ENCODE results near the gene NDUFA3.

Gene NDUFA3

DNA sequence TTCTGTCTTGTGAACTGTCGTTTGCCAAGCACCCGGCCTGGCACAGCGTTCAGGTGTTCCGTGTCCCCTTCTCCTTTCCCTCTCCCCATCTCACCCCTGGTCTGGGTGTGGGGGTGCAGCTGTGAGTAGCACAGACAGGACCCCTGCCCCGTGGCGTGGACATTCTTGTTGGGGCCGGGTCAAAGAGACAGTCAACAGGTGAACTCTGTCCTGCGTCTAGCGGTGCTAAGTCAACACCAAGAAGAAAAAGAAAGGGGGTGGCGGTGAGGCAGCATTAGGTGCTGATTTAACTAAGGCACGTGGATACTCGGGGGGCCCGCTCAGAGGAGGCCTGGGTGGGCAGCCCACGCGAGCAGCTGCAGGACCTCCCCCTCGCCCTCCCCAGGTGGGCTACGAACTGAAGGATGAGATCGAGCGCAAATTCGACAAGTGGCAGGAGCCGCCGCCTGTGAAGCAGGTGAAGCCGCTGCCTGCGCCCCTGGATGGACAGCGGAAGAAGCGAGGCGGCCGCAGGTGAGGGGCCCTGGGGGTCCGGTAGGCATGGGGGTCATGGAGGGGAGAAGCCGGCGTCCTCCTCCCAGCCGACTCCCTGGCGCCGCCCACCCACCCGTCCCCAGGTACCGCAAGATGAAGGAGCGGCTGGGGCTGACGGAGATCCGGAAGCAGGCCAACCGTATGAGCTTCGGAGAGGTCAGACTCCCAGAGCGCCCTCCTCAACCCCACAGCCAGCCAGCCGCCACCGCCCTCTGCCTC, 25.2 kb downstream of the NDUFA3 start:
- Histone ChIP-seq H3K23ac (ENCODE audit: low read length in 2 of 2) (no peak overlapping the region), H3K27ac (ENCODE audit: low read length, poor library complexity, severe bottlenecking) (no peak overlapping the region), H3K36me3 (ENCODE audit: control insufficient read depth in 1 of 2, insufficient read depth in 2 of 2, low read depth in 1 of 2, low read length in 2 of 2) (peaks cover 75 to 87% of the 10 kb centered on the region in 2 experiments), H3K9me3 (ENCODE audit: control insufficient read depth, low read length) (no peaks in the 10 kb centered on the region), H3K4ac (ENCODE audit: low read depth in 1 of 2, low read length in 2 of 2) (no peak overlapping the region), H2AFZ (ENCODE audit: low read depth, low read length) (no peak overlapping the region), H2BK15ac (ENCODE audit: low read depth, poor library complexity, severe bottlenecking) (no peak overlapping the region), H3K18ac (ENCODE audit: low read depth in 1 of 2, low read length in 2 of 2) (no peak overlapping the region), H3K79me1 (replicated peaks; ENCODE audit: low read length, poor library complexity, severe bottlenecking) (peaks cover 6% of the 10 kb centered on the region), H2AK5ac (ENCODE audit: low read length, severe bottlenecking) (no peak overlapping the region), H2BK12ac (ENCODE audit: low read length in 2 of 2) (no peak overlapping the region), H3K27me3 (ENCODE audit: control insufficient read depth in 1 of 2, insufficient read depth in 1 of 2, low read length in 2 of 2) (no peaks in the 10 kb centered on the region), H3K4me2 (ENCODE audit: low read length, poor library complexity, severe bottlenecking) (no peak overlapping the region), H4K8ac (ENCODE audit: low read length) (no peak overlapping the region), H2BK120ac (ENCODE audit: low read depth, low read length) (no peak overlapping the region), H4K91ac (ENCODE audit: low read length) (no peak overlapping the region), H3K14ac (ENCODE audit: low read length in 2 of 2) (no peak overlapping the region), H2BK5ac (ENCODE audit: low read depth, low read length, poor library complexity, severe bottlenecking) (no peak overlapping the region), H3K4me1 (ENCODE audit: control insufficient read depth, insufficient read depth, low read depth, low read length) (no peaks in the 10 kb centered on the region), H3K9ac (ENCODE audit: low read length) (no peak overlapping the region), H3K4me3 (ENCODE audit: insufficient read depth in 1 of 2, low read depth in 1 of 2, low read length in 2 of 2) (no peak overlapping the region)
- no peak for DNase-seq
- 94% methylated on average over 37 of the region's 44 CpGs for WGBS

DNA sequence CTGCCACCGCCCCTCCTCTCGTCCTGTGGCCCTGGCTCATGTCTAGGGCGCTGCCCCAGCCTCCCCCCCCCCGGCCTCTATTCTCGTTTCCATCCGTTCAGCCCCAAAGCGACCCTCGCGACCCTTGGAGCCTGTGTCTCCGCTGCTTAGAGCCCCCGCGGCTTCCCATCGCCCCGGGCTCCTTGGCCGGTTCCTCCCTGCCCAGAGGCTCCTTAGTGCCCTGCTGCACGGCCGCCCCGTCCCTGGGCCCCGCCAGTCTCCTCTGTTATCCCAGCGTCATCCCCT, 25.7 kb downstream of the NDUFA3 start:
- H4K91ac ChIP-seq (ENCODE audit: low read length), result no peak overlapping the region
- peaks cover 70 to 84% of the 10 kb centered on the region in 2 experiments for H3K36me3 ChIP-seq (ENCODE audit: control insufficient read depth in 1 of 2, insufficient read depth in 2 of 2, low read depth in 1 of 2, low read length in 2 of 2)
- peaks cover 2% of the 10 kb centered on the region for H3K79me1 ChIP-seq (replicated peaks; ENCODE audit: low read length, poor library complexity, severe bottlenecking)
- no peak overlapping the region for H3K14ac ChIP-seq (ENCODE audit: low read length in 2 of 2)
- H2BK5ac ChIP-seq (ENCODE audit: low read depth, low read length, poor library complexity, severe bottlenecking), result no peak overlapping the region
- no peak overlapping the region for H2BK15ac ChIP-seq (ENCODE audit: low read depth, poor library complexity, severe bottlenecking)
- H3K23ac ChIP-seq (ENCODE audit: low read length in 2 of 2), result no peak overlapping the region
- no peak overlapping the region for H2AK5ac ChIP-seq (ENCODE audit: low read length, severe bottlenecking)
- no peak for DNase-seq
- no peak overlapping the region for H2BK120ac ChIP-seq (ENCODE audit: low read depth, low read length)
- no peak overlapping the region for H3K18ac ChIP-seq (ENCODE audit: low read depth in 1 of 2, low read length in 2 of 2)
- H2BK12ac ChIP-seq (ENCODE audit: low read length in 2 of 2), result no peak overlapping the region
- no peak overlapping the region for H3K4me3 ChIP-seq (ENCODE audit: insufficient read depth in 1 of 2, low read depth in 1 of 2, low read length in 2 of 2)
- WGBS, result 97% methylated on average over 20 of the region's 20 CpGs
- no peak overlapping the region for H2AFZ ChIP-seq (ENCODE audit: low read depth, low read length)
- H4K8ac ChIP-seq (ENCODE audit: low read length), result no peak overlapping the region
- no peak overlapping the region for H3K4ac ChIP-seq (ENCODE audit: low read depth in 1 of 2, low read length in 2 of 2)
- no peak overlapping the region for H3K27ac ChIP-seq (ENCODE audit: low read length, poor library complexity, severe bottlenecking)
- no peaks in the 10 kb centered on the region for H3K9me3 ChIP-seq (ENCODE audit: control insufficient read depth, low read length)
- H3K4me1 ChIP-seq (ENCODE audit: control insufficient read depth, insufficient read depth, low read depth, low read length), result no peaks in the 10 kb centered on the region
- H3K9ac ChIP-seq (ENCODE audit: low read length), result no peak overlapping the region
- H3K27me3 ChIP-seq (ENCODE audit: control insufficient read depth in 1 of 2, insufficient read depth in 1 of 2, low read length in 2 of 2), result no peaks in the 10 kb centered on the region
- no peak overlapping the region for H3K4me2 ChIP-seq (ENCODE audit: low read length, poor library complexity, severe bottlenecking)

DNA sequence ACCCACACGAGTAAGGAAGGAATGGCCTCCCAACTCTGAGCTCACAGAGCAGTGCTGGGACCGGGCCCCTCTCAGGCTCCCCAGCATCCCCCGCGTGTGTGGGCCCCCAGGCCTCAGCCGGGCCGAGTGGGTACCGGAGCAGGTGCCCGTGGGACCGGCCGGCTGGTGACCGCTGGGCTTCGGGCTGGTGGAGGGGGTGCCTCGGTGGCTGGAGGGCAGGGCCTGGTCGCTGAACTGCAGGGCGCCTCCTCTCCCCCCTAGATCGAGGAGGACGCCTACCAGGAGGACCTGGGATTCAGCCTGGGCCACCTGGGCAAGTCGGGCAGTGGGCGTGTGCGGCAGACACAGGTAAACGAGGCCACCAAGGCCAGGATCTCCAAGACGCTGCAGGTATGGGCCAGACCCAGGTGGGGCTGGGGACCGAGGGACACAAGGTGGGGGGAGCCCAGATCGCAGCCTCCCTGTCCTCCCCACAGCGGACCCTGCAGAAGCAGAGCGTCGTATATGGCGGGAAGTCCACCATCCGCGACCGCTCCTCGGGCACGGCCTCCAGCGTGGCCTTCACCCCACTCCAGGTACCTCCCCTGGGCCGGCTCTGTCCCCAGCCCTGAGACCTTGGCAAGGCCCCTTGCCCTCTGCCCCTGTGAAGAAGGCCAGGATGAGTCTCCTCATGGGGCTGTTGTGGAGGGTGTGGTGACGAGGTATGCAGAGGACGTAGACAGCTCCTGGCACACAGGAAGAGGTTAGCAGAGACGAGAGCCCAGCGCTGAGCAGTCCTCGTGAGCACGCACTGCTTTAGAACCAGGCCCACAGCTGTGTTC, 26.4 kb downstream of the NDUFA3 start:
- Histone ChIP-seq H3K27me3 (ENCODE audit: control insufficient read depth in 1 of 2, insufficient read depth in 1 of 2, low read length in 2 of 2) (no peaks in the 10 kb centered on the region), H3K23ac (ENCODE audit: low read length in 2 of 2) (no peak overlapping the region), H3K4me3 (ENCODE audit: insufficient read depth in 1 of 2, low read depth in 1 of 2, low read length in 2 of 2) (no peak overlapping the region), H3K4me2 (ENCODE audit: low read length, poor library complexity, severe bottlenecking) (no peak overlapping the region), H3K18ac (ENCODE audit: low read depth in 1 of 2, low read length in 2 of 2) (no peak overlapping the region), H3K4me1 (ENCODE audit: control insufficient read depth, insufficient read depth, low read depth, low read length) (no peaks in the 10 kb centered on the region), H3K79me1 (replicated peaks; ENCODE audit: low read length, poor library complexity, severe bottlenecking) (peaks cover 2% of the 10 kb centered on the region), H2AFZ (ENCODE audit: low read depth, low read length) (no peak overlapping the region), H3K4ac (ENCODE audit: low read depth in 1 of 2, low read length in 2 of 2) (no peak overlapping the region), H3K9me3 (ENCODE audit: control insufficient read depth, low read length) (no peaks in the 10 kb centered on the region), H3K27ac (ENCODE audit: low read length, poor library complexity, severe bottlenecking) (no peak overlapping the region), H2AK5ac (ENCODE audit: low read length, severe bottlenecking) (no peak overlapping the region), H2BK120ac (ENCODE audit: low read depth, low read length) (no peak overlapping the region), H2BK15ac (ENCODE audit: low read depth, poor library complexity, severe bottlenecking) (no peak overlapping the region), H2BK12ac (ENCODE audit: low read length in 2 of 2) (no peak overlapping the region), H4K91ac (ENCODE audit: low read length) (no peak overlapping the region), H3K14ac (ENCODE audit: low read length in 2 of 2) (no peak overlapping the region), H4K8ac (ENCODE audit: low read length) (no peak overlapping the region), H2BK5ac (ENCODE audit: low read depth, low read length, poor library complexity, severe bottlenecking) (no peak overlapping the region), H3K36me3 (ENCODE audit: control insufficient read depth in 1 of 2, insufficient read depth in 2 of 2, low read depth in 1 of 2, low read length in 2 of 2) (peaks cover 64 to 78% of the 10 kb centered on the region in 2 experiments), H3K9ac (ENCODE audit: low read length) (no peak overlapping the region)
- no peak for DNase-seq
- WGBS, result 98% methylated on average over 41 of the region's 41 CpGs

DNA sequence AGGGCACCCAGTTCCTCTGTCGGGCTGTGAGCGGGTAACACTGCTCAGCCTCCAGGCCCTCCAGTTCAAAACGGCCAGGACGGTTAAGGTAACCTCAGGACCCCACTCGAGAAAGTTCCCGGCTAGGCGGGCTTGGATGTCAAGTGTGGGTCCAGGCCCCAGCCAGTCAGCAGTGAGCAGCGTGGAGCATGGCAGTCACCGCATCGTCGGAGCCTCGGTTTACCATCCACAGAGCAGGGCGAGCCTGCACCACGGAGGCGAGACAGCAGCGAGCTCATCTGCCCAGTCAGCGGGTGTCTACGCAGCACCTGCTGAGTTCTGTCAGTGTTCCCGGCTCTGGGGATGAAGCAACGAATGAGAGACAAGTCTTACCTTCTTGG, 27.0 kb downstream of the NDUFA3 start:
- no peak overlapping the region for H2BK12ac ChIP-seq (ENCODE audit: low read length in 2 of 2)
- H2AFZ ChIP-seq (ENCODE audit: low read depth, low read length), result no peak overlapping the region
- H2BK15ac ChIP-seq (ENCODE audit: low read depth, poor library complexity, severe bottlenecking), result no peak overlapping the region
- no peak overlapping the region for H2BK5ac ChIP-seq (ENCODE audit: low read depth, low read length, poor library complexity, severe bottlenecking)
- no peak for DNase-seq
- no peak overlapping the region for H3K14ac ChIP-seq (ENCODE audit: low read length in 2 of 2)
- H3K79me1 ChIP-seq (replicated peaks; ENCODE audit: low read length, poor library complexity, severe bottlenecking), result peaks cover 2% of the 10 kb centered on the region
- H2AK5ac ChIP-seq (ENCODE audit: low read length, severe bottlenecking), result no peak overlapping the region
- WGBS, result 97% methylated on average over 20 of the region's 20 CpGs
- H3K9ac ChIP-seq (ENCODE audit: low read length), result no peak overlapping the region
- no peak overlapping the region for H3K27ac ChIP-seq (ENCODE audit: low read length, poor library complexity, severe bottlenecking)
- no peak overlapping the region for H3K4me3 ChIP-seq (ENCODE audit: insufficient read depth in 1 of 2, low read depth in 1 of 2, low read length in 2 of 2)
- H3K27me3 ChIP-seq (ENCODE audit: control insufficient read depth in 1 of 2, insufficient read depth in 1 of 2, low read length in 2 of 2), result no peaks in the 10 kb centered on the region
- no peak overlapping the region for H4K8ac ChIP-seq (ENCODE audit: low read length)
- no peak overlapping the region for H3K4me2 ChIP-seq (ENCODE audit: low read length, poor library complexity, severe bottlenecking)
- no peak overlapping the region for H2BK120ac ChIP-seq (ENCODE audit: low read depth, low read length)
- no peak overlapping the region for H3K23ac ChIP-seq (ENCODE audit: low read length in 2 of 2)
- H3K4me1 ChIP-seq (ENCODE audit: control insufficient read depth, insufficient read depth, low read depth, low read length), result no peaks in the 10 kb centered on the region
- no peak overlapping the region for H4K91ac ChIP-seq (ENCODE audit: low read length)
- no peak overlapping the region for H3K18ac ChIP-seq (ENCODE audit: low read depth in 1 of 2, low read length in 2 of 2)
- H3K9me3 ChIP-seq (ENCODE audit: control insufficient read depth, low read length), result no peaks in the 10 kb centered on the region
- H3K36me3 ChIP-seq (ENCODE audit: control insufficient read depth in 1 of 2, insufficient read depth in 2 of 2, low read depth in 1 of 2, low read length in 2 of 2), result peaks cover 58 to 72% of the 10 kb centered on the region in 2 experiments
- H3K4ac ChIP-seq (ENCODE audit: low read depth in 1 of 2, low read length in 2 of 2), result no peak overlapping the region

Data from mesenchymal stem cell (in vitro differentiated cells and primary cell).